Fibroblast of villous mesenchyme (primary cell): ENCODE measurements around the gene THSD4. TPM values are rescaled to one million over a fixed set of nuclear protein-coding genes. Genes with fewer than 3 reads are reported as not detected.

Experiments used
- DNase-seq: peaks from one replicate; pipeline ENCODE4 v3.0.0-alpha.2; 2010; ENCODE audit warnings: low read depth
- H3K4me3 ChIP-seq: 2 replicates; pipeline ENCODE4 v1.5.1; 2011; ENCODE audit warnings: low read depth, mild to moderate bottlenecking, low read length
- CTCF ChIP-seq: IDR thresholded peaks from 2 replicates; pipeline ENCODE4 v1.5.1; 2012; ENCODE audit warnings: low read depth, mild to moderate bottlenecking, low read length; ENCODE audit not compliant: insufficient read depth
- total RNA-seq: library from RNA; depleted of rRNA; stranded (reverse); fragments of >200 nt; gene quantifications from 2 replicates; pipeline ENCODE4 v1.2.3, GENCODE V29; 2012

Gene THSD4
- total RNA-seq, 1 donor, result 76.4 TPM

DNA sequence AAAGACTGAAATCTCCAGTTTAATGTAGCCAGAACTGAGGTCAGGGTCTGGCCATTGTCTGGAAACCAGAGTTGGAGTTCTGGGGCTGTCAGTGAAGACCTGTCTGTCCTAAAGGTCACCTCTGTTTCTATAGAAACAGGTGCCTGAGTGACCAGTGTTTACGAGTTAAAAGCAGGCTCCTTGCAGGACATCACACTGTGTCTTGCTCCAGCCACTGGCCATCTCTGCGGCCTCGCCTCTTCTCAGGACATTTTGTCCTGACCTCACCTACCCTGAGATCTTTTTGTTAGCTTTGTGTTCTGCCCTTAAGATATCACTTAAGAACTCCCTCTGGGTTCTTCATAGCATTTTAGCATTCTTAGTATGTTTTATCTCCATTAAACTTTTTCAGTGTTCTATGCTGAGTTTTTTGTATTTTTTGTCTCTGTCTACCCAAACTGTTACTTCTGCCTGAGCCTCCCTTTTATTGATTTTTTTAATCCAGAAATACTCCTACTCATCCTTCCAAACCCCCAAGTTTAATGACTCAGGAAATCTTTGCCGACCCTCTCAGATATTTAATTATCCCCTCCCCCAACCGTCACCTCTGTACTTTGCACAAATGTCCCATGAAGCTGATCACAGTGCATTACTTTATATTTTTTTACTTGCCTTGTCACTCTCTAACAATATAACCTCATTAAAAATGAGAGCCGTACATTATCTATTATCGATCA is 223.7 kb downstream of the THSD4 start:
- no peak for DNase-seq
- no peak for TF ChIP-seq CTCF
- no peak overlapping the region for H3K4me3 ChIP-seq

- DNase-seq, result no peak
- no peak overlapping the region for H3K4me3 ChIP-seq
- TF ChIP-seq CTCF, result no peak
Measured at GRCh38 chr15:71341811-71342550, 226.7 kb downstream of the THSD4 start.

DNA sequence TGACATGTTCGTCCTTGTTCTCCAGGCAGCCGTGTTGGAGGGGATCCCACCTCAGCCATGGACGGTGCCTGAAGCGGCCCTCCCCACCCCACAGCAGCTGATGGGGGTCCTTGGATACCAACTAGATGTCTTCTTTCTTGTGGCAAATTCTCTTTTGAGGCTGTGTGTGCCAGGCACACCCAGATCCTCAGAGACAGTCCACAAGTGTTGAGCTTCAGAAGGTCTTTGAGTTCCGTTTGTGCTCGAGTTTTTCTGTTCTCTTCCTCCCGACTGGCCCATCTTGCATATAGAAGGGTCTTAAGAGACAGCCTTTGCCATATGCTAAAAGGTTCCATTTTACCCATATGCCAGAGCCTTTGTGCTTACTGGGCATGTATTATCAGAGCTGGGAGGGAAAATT is 227.4 kb downstream of the THSD4 start:
- TF ChIP-seq CTCF, result no peak
- no peak for DNase-seq
- no peak overlapping the region for H3K4me3 ChIP-seq

DNA sequence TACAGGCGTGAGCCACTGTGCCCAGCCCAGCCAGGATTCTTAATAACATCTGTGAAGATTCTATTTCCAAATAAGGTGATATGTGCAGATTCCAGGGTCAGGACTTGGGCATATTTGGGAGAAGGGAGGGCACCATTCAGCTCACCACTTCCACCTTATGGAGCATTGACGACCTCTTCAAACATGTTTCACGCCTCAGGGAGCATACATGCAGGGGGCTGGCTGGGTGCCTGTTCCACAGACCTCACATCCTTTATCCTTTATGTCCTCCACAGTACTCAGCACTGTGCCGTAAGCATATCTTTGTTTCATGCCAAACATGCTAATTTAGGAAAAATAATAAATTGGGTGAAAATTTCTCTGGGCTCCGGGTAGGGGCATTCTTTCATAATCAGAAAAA is 229.0 kb downstream of the THSD4 start:
- DNase-seq, result no peak
- TF ChIP-seq CTCF, result no peak
- H3K4me3 ChIP-seq, result no peak overlapping the region

DNA sequence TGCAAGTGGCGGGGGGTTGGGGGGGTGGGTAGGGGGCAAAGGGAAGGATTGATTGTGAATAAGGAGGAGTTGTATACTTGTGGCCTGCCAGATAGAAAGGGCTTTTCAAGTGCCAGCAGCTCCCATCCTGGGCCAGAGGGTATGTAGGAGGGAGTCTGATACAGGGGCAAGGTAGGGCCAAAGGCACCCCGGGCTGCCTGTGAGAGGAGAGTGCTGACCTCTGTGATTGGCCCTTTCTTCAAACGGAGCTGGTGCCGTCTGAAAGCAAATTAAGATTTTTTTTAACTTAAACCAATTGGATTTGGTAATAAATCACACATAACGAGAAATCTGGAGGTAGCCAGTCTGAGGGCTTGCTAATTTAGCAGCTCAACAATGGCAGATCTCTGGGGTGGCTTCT is 229.9 kb downstream of the THSD4 start:
- TF ChIP-seq CTCF, result no peak
- DNase-seq, result no peak
- no peak overlapping the region for H3K4me3 ChIP-seq

DNA sequence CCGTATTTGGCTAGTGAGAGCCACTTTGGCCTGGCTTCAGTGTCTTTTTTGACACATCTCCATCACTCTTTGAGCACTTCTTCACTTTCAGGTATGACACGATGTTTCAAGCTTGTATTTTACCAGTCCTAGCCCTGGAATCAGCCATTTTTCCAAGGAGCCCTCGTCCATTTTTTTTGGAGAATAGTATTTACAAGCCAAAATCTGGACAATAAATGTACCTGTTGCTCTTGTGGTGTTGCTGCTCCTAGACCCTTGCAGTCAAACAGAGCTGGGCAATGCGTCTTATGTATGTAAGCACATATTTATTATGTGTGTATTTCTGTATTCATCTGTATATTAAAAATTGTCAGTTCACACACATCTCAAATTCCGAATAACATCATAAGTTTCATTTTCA is 231.2 kb downstream of the THSD4 start:
- no peak for TF ChIP-seq CTCF
- no peak overlapping the region for H3K4me3 ChIP-seq
- no peak for DNase-seq

- no peak overlapping the region for H3K4me3 ChIP-seq
- DNase-seq, result no peak
- no peak for TF ChIP-seq CTCF
Measured at GRCh38 chr15:71348597-71348996, 233.3 kb downstream of the THSD4 start.
